Suprapubic skin (tissue), 4 donors: Measurements from ENCODE around the gene PFKFB4. TPM values are rescaled to one million over a fixed set of nuclear protein-coding genes. Genes with fewer than 3 reads are reported as not detected.

ENCODE experiments used
- DNase-seq, 2 donors: peaks; one replicate each; pipeline ENCODE4 v3.0.0-alpha.2; 2019; ENCODE audit warnings: low spot score in 2 of 2
- H3K27ac ChIP-seq: fragments of 200-600 bp; sonication (generic); one replicate; pipeline ENCODE4 v1.5.1; 2019
- H3K27me3 ChIP-seq: fragments of 200-600 bp; sonication (generic); one replicate; pipeline ENCODE4 v1.5.1; 2019
- H3K36me3 ChIP-seq: fragments of 200-600 bp; sonication (generic); one replicate; pipeline ENCODE4 v1.5.1; 2019
- H3K4me1 ChIP-seq: fragments of 200-600 bp; sonication (generic); one replicate; pipeline ENCODE4 v1.5.1; 2019
- H3K4me3 ChIP-seq: fragments of 200-600 bp; sonication (generic); one replicate; pipeline ENCODE4 v1.5.1; 2019; ENCODE audit warnings: mild to moderate bottlenecking
- H3K9me3 ChIP-seq: fragments of 200-600 bp; sonication (generic); one replicate; pipeline ENCODE4 v1.5.1; 2019
- EP300 ChIP-seq: sonication (generic); formaldehyde crosslinking; IDR thresholded peaks from one replicate; pipeline ENCODE4 v1.6.1; 2017; ENCODE audit warnings: antibody characterized with exemption
- POLR2A ChIP-seq, 2 donors: fragments of 450-650 bp; IDR thresholded peaks; one replicate each; pipeline ENCODE4 v1.6.1; 2017; ENCODE audit warnings: antibody characterized with exemption in 2 of 2, mild to moderate bottlenecking in 2 of 2, moderate library complexity in 2 of 2
- POLR2AphosphoS5 ChIP-seq, 3 donors: sonication (generic); formaldehyde crosslinking; IDR thresholded peaks; one replicate each; pipeline ENCODE4 v1.6.1; 2017; ENCODE audit warnings: antibody characterized with exemption in 3 of 3
- WGBS: methylation state at CpG from one replicate; pipeline ENCODE4 v1.1.5; 2018; 5-methylcytosine and 5-hydroxymethylcytosine counted together
- total RNA-seq, 4 donors: library from RNA; depleted of rRNA; stranded (reverse); fragments of >200 nt; gene quantifications; one replicate each; pipeline ENCODE4 v1.1.0, GENCODE V29; 2016
- TF ChIP-seq, protein P1 (sequence below), 2 donors: fragments of 200-600 bp in 1 of 2; fragments of 450-650 bp in 1 of 2; sonication (generic) in 1 of 2; IDR thresholded peaks; one replicate each; pipeline ENCODE4 v1.5.1; 2016 to 2019; ENCODE audit warnings: antibody characterized with exemption in 2 of 2, mild to moderate bottlenecking in 1 of 2, moderate library complexity in 1 of 2

PFKFB4 gene
- total RNA-seq, 4 donors from 2014 or later, result 3.6 to 12.7 (median 8.3) TPM

DNA sequence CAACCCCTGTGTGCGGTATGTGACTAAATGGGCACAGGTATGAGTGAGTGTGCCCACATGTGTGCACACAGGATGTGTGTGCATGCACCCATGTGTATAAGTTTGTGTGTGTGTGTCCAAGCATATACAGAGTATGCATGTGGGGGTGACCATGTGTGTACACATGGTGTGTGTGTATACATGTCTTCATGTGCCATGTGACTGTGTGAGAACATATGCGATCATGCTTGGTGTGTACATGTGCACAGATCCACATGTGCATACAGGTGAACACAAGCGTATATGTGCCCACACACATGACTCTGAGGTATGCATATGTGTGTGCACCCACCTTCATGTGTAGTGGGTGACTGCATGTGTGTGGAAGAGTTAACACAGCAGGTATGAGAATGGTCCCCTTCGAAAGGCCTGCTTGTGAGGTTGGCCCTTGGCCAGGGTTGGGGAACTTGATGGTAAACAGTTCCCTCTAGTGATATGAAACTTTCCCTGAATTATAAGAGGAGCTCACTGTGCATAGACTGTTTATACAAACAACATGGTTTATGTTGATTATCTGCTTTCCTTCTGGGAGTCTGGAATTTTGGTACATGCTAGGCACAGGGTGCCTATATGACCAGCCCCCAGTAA, 10.3 kb downstream of the PFKFB4 start:
- Histone ChIP-seq H3K27ac (no peak overlapping the region), H3K4me1 (peaks cover 7% of the 10 kb centered on the region), H3K36me3 (peaks cover 14% of the 10 kb centered on the region), H3K4me3 (no peak overlapping the region), H3K27me3 (no peaks in the 10 kb centered on the region), H3K9me3 (no peaks in the 10 kb centered on the region)
- 70% methylated on average over 4 of the region's 4 CpGs for WGBS
- DNase-seq, result no peak
- TF ChIP-seq, protein P1, sequence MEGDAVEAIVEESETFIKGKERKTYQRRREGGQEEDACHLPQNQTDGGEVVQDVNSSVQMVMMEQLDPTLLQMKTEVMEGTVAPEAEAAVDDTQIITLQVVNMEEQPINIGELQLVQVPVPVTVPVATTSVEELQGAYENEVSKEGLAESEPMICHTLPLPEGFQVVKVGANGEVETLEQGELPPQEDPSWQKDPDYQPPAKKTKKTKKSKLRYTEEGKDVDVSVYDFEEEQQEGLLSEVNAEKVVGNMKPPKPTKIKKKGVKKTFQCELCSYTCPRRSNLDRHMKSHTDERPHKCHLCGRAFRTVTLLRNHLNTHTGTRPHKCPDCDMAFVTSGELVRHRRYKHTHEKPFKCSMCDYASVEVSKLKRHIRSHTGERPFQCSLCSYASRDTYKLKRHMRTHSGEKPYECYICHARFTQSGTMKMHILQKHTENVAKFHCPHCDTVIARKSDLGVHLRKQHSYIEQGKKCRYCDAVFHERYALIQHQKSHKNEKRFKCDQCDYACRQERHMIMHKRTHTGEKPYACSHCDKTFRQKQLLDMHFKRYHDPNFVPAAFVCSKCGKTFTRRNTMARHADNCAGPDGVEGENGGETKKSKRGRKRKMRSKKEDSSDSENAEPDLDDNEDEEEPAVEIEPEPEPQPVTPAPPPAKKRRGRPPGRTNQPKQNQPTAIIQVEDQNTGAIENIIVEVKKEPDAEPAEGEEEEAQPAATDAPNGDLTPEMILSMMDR (IDR thresholded peaks at IDR 0.05), result no peak

DNA sequence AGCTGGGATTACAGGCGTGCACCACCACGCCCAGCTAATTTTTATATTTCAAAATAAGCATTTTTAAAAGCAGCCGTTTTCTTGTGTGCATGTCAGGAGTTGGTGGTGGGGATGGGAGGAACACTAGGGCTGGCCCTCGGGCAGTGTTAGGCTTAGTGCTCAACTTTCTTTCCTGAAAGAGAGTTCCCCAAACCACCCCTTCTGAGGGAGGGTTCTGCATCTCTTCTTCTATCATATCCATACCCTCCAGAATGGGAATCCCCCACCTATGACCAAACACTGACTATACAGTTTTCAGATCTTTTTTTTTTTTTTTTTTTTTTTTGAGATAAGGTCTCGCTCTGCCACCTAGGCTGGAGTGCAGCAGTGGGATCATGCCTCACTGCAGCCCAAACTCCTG, 12.5 kb downstream of the PFKFB4 start:
- Histone ChIP-seq H3K36me3 (peaks cover 16% of the 10 kb centered on the region), H3K9me3 (no peaks in the 10 kb centered on the region), H3K4me1 (peaks cover 7% of the 10 kb centered on the region), H3K27ac (no peak overlapping the region), H3K27me3 (no peaks in the 10 kb centered on the region), H3K4me3 (no peak overlapping the region)
- DNase-seq, result no peak
- 87% methylated on average over 5 of the region's 5 CpGs for WGBS
- TF ChIP-seq EP300 (no peak), POLR2AphosphoS5 (IDR thresholded peaks at IDR 0.05) (no peak), POLR2A (IDR thresholded peaks at IDR 0.05) (no peak)
- TF ChIP-seq, protein P1 (IDR thresholded peaks at IDR 0.05), result no peak

DNA sequence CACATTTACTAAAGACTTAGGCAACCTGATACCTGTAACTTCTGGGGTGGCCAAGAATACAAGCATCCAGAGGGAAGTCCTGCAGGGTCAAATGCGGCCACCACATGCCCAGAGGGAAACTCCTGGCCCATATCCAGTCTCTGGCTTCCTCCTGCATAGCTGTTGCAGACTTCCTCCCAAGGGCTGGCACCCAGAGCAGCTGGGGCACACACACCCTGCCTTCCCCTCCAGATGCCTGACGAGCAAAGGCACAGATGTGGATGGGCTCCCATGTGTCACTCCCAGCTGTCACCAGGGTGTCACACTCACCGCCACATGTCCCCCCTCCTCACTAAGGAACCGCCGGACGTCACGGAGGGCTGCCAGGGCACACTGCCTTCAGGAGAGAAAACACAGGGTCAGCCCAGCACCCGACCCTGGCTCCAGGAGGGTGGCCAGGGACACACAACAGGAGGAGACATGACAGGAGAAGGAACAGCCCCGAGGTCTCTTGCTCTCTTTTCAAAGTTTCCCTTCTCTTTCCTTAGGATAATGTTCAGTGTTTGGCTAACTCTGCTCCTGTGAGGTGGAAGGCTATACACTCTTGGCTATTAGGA, 13.2 kb downstream of the PFKFB4 start:
- Histone ChIP-seq H3K27ac (no peak overlapping the region), H3K4me1 (no peaks in the 10 kb centered on the region), H3K9me3 (no peaks in the 10 kb centered on the region), H3K27me3 (no peaks in the 10 kb centered on the region), H3K36me3 (peaks cover 16% of the 10 kb centered on the region), H3K4me3 (no peak overlapping the region)
- 70% methylated on average over 9 of the region's 9 CpGs for WGBS
- no peak for DNase-seq
- TF ChIP-seq EP300 (no peak), POLR2AphosphoS5 (IDR thresholded peaks at IDR 0.05) (no peak)
- TF ChIP-seq, protein P1 (IDR thresholded peaks at IDR 0.05), result no peak

DNA sequence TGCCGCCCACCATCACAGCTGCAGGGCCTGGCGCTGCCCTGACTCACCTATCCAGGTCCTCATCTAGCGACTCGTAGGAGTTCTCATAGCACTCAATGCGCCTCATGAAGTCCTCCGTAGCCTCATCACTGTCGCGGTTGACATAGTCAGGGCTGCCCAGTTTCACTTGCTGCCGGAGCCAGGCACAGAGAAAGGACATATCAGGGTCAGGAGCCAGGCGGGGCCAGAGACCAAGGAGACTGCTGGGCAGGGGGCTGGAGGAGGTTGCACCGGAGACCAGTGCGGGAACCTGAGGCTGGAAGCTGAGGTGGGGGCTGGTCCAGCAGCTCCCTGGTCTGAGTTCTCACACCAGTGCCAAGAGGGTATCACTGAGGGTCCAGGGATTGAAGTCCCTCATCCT, 18.2 kb downstream of the PFKFB4 start:
- no peak for DNase-seq
- WGBS, result 92% methylated on average over 12 of the region's 12 CpGs
- H3K27ac ChIP-seq, result no peak overlapping the region
- no peaks in the 10 kb centered on the region for H3K9me3 ChIP-seq
- H3K27me3 ChIP-seq, result no peaks in the 10 kb centered on the region
- no peak for TF ChIP-seq POLR2A (IDR thresholded peaks at IDR 0.05)
- no peak for TF ChIP-seq POLR2AphosphoS5 (IDR thresholded peaks at IDR 0.05)
- TF ChIP-seq EP300, result no peak
- TF ChIP-seq, protein P1 (IDR thresholded peaks at IDR 0.05), result no peak
- H3K36me3 ChIP-seq, result peaks cover 20% of the 10 kb centered on the region
- no peak overlapping the region for H3K4me3 ChIP-seq
- no peaks in the 10 kb centered on the region for H3K4me1 ChIP-seq

DNA sequence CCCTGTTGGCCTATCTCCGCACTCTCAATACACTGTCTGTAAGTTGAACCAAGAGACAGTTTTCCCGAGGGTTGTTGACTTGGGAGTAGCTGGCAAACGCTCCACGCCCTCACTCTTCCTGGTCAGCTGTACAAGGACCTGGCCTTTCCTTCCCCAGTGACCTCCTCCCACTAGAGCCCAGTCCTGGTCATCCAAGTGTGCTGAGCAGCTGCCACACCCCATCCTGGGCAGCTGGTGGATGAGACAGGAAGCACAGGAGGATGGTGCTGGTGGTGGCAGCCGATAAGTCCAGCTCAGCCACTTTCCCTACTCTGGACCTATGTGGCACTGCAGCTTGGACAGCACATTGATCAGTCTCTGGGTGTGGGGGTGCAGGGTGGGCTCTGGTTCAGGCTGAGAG, 19.8 kb downstream of the PFKFB4 start:
- Histone ChIP-seq H3K27ac (no peak overlapping the region), H3K27me3 (no peaks in the 10 kb centered on the region), H3K4me3 (no peak overlapping the region), H3K9me3 (no peaks in the 10 kb centered on the region), H3K36me3 (peaks cover 13% of the 10 kb centered on the region), H3K4me1 (no peaks in the 10 kb centered on the region)
- WGBS, result 89% methylated on average over 5 of the region's 5 CpGs
- no peak for TF ChIP-seq EP300
- TF ChIP-seq POLR2AphosphoS5 (IDR thresholded peaks at IDR 0.05), result no peak
- TF ChIP-seq, protein P1 (IDR thresholded peaks at IDR 0.05), result no peak
- no peak for TF ChIP-seq POLR2A (IDR thresholded peaks at IDR 0.05)
- no peak for DNase-seq
